ENCODE results near the gene CDCA4.

CDCA4 gene

GRCh38 chr14:105013150-105013785, 7.6 kb downstream of the CDCA4 start:
- DNase-seq (ENCODE audit: low read depth), result no peak

GRCh38 chr14:105012171-105012985, 8.5 kb downstream of the CDCA4 start:
- DNase-seq (ENCODE audit: low read depth), result no peak

GRCh38 chr14:105011312-105011990, 9.4 kb downstream of the CDCA4 start:
- no peak for DNase-seq (ENCODE audit: low read depth)

DNA sequence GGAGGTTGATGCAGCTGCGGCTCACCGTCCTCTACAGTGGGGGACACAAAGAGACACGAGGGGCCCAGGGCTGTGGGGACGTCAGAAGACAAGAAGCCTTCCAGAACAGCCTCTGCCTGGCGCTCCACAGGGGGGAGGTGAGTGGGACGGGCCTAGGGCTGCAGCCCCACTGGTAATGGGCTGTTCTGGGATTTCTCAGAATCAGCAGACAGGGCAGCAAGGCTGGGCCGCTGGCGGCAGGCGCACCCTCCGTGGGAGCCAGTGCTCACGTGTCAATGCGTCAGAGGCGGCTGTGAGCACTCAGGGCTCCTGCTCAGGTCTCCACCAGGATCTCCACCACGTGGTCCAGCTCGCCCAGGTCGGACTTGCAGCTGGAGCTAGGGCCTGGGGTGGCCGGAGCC, 10.0 kb downstream of the CDCA4 start:
- no peak for DNase-seq (ENCODE audit: low read depth)

GRCh38 chr14:105010106-105010505, 10.8 kb downstream of the CDCA4 start:
- DNase-seq (ENCODE audit: low read depth), result no peak

- no peak for DNase-seq (ENCODE audit: low read depth)
Observed at GRCh38 chr14:105007593-105008264, 13.2 kb downstream of the CDCA4 start.

DNA sequence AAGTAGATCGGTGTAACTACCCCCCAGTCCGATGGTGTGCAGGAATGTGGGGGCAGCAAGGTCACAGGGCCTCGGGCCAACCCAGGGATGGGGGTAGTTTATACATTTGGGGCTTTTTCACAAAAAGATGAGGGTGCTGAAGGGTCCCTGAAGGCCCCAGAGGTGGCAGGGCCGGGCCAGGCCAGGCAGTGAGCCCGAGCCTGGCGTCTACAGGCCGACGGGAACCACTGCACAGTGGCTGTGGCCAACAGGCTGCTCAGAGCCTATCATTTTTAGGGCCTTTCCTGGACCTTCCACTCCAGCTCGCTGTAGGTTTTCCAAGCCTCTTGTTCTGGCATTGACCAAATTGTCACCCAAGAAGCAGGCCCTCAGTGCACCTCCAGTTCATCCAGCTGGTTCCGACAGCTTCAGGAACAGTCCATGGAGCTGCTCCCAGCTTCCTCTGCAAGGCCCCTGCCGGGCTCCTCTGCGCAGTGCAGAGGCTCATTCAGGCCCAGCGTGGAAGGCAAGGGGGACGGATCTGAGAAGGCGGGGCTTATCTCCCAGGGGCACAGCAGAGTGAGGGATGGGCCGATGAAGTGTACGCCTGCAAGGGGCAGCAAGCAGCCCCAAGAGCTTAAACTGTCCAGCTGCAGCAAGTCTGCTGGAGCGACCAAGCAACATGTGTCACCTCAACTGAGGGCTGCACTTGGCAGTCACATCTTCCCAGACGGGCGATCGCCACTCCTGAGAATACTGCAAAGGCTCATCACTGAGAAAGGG, 13.9 kb downstream of the CDCA4 start:
- no peak for DNase-seq (ENCODE audit: low read depth)

- DNase-seq (ENCODE audit: low read depth), result no peak
Observed at GRCh38 chr14:105005929-105006830, 14.7 kb downstream of the CDCA4 start.

DNA sequence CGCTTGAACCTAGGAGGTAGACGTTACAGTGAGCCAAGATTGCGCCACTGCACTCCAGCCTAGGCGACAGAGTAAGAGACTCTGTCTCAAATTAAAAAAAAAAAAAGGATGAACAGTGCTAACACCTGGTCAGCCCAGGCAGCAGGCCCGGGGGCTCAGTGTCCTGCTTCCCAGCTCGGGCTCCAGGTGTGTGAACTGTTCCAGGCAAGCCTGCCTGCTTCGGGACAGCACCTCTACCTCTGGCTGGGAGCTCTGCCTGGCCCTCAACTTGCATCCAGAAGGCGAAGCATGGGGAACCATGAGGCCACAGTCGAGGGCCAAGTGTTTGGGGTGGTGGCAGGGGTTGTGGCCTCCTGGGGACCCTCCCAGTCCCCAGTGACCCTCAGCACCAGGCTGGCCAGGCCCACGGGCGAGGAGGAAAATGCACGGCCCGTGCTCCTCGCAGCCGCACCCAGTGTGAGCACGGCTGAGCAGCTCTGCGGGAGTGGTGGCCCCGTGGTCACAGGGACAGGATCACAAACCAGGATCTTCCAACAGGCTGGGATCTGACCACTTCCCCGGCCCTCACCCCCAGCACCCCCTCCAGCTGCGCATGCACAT, 15.5 kb downstream of the CDCA4 start:
- no peak for DNase-seq (ENCODE audit: low read depth)

DNA sequence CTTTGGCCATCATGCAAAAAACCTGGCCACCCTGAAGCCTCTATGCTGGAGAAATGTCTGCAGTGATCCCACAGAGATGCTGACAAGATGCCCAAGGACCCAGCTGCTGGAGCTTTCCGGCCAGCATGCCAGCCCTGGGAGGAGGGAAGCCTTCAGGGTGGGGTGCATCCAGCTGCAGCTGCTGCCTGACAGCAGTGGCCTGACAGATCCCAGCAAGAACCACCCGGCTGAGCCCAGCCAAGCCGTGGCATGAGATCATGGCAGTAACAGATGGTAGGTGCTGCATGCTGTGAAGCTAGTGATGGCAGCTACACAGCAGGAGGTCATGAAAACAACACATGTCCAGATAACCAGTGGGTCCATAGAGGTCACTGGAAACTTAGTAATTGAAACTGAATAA, 21.5 kb downstream of the CDCA4 start:
- DNase-seq (ENCODE audit: low read depth), result no peak

DNA sequence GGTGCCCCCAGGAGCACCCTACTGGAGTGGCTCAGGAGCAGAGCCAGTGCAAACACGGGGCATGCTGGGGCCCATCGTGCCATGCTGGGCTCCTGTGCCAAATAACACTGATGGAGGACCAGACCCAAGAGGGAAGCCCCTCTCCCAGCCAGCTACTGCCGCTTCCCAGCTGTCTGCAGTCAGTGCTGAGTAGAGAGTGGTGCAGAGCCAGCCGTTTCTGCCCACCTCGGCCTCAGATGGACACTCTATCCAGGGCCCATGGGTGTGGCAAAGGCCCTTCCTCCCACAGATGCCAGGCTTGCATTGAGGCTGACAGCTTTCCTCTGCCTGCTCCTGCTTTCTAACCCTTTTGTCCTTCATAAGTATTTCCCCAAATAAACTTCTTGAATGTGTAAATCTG, 22.1 kb downstream of the CDCA4 start:
- no peak for DNase-seq (ENCODE audit: low read depth)

DNA sequence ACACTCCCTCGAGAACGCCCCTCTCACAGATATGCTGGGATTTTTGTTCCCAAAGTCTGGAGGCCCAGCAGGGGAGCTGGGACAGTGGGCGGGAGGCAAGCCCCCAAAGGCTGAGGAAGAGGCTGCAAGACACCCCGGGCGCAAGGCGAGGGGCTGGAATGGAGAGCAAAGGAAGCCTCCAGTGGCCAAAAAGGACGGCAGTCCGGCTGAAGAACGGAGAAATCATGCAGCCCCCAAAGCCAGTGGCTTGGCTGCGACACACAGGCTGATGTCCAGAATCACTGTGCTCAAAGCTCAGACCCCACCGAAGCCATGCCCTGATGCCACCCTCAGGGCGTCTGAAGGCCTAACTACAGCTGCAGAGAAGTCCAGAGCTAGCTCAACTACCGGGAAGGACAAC, 24.4 kb downstream of the CDCA4 start:
- DNase-seq (ENCODE audit: low read depth), result no peak

GRCh38 chr14:104996032-104996431, 24.9 kb downstream of the CDCA4 start:
- DNase-seq (ENCODE audit: low read depth), result no peak

- no peak for DNase-seq (ENCODE audit: low read depth)
Observed at GRCh38 chr14:104994978-104995377, 25.9 kb downstream of the CDCA4 start.

DNA sequence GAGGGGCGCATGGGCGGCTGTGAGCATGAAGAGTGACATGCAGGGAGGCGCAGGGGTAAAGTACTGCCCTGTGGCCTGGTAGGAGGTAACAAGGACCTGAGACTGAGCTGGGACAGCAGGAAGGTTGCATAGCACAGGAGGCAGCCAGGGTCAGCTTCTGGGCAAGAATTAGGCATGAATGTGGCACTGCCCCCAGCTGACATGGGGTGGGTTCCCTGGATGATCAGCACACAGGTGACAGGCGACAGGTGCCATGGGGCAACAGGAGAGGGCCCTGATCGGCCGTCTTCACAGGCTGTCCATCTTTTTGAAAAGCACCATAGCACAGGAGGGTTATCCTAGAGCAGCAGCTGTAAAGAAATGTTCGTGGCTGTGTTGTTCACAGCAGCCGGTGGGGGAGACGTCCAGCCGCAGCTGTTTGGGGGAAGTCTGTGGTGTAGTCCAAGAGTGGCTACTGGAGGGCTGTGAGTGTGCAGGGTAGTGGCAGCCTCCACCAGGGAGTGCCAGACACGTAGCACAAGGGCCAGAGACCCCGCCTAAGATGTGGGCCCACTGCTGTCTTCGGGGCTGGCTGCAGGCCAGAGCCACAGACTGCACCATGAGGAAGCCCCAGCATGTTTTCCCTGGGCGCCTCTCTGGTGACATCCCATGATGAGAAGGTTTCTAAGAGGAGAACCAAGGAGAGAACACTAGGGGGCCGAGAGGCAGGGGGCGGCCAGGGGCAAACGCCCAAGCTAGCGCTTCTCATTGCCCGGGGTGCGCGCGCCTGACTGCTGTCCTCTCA, 26.9 kb downstream of the CDCA4 start:
- DNase-seq (ENCODE audit: low read depth), result no peak

GRCh38 chr14:104993306-104993705, 27.6 kb downstream of the CDCA4 start:
- DNase-seq (ENCODE audit: low read depth), result no peak

DNA sequence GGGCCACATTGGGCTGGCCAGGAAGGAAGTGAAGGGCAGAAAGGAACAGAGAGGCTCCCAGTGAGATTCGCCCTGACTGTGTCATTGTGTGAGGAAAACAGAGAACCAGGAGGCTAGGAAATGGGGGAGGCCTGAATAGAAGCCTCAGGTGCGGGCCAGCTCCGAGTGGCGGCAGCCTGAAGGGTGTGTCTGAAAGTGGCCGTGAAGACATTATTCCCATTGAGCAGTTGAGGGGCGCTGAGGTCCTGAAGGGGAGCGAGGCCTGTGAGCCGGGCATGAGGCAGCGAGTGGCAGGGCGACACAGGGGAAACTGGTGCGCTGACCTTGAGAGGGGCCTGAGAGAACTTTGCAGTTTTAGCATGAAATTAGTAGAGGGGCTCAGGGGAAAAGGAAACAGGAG, 28.4 kb downstream of the CDCA4 start:
- DNase-seq (ENCODE audit: low read depth), result no peak

DNA sequence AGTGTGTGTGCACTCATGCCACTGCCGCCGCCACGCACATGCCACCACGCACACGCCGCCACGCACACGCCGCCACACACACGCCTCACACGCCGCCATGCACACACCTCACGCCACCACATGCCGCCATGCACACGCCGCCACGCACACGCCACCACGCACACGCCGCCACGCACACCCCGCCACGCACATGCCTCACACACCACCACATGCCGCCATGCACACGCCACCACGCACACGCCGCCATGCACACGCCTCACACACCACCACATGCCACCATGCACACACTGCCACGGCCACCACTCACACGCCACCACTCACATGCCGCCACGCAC, 29.0 kb downstream of the CDCA4 start:
- DNase-seq (ENCODE audit: low read depth), result no peak

- no peak for DNase-seq (ENCODE audit: low read depth)
Observed at GRCh38 chr14:104989951-104990303, 31.0 kb downstream of the CDCA4 start.
